Measurements from ENCODE around the gene B3GNT7.
"Not testable (repeated sequence)": the region's sequence is repeated elsewhere in the genome, so short reads cannot be mapped to it uniquely, and the experiment has no call there.

The B3GNT7 gene

GRCh38 chr2:231364961-231365810 lies 30.3 kb upstream of the B3GNT7 start:
- DNase-seq (ENCODE audit: low read depth in 2 of 2) = no peak

- DNase-seq (ENCODE audit: low read depth in 2 of 2) = no peak
Observed at GRCh38 chr2:231367178-231367577, 28.3 kb upstream of the B3GNT7 start.

- no peak for DNase-seq (ENCODE audit: low read depth in 2 of 2)
Observed at GRCh38 chr2:231369580-231370428, 25.7 kb upstream of the B3GNT7 start.

- DNase-seq (ENCODE audit: low read depth in 2 of 2) = no peak
Observed at GRCh38 chr2:231370429-231370748, 25.1 kb upstream of the B3GNT7 start.

GRCh38 chr2:231370749-231371429 lies 24.6 kb upstream of the B3GNT7 start:
- no peak for DNase-seq (ENCODE audit: low read depth in 2 of 2)

GRCh38 chr2:231371430-231372054 lies 24.0 kb upstream of the B3GNT7 start:
- no peak for DNase-seq (ENCODE audit: low read depth in 2 of 2)

- DNase-seq (ENCODE audit: low read depth in 2 of 2) = no peak
Observed at GRCh38 chr2:231372326-231372725, 23.2 kb upstream of the B3GNT7 start.

GRCh38 chr2:231373184-231373583 lies 22.3 kb upstream of the B3GNT7 start:
- DNase-seq (ENCODE audit: low read depth in 2 of 2) = no peak

- no peak for DNase-seq (ENCODE audit: low read depth in 2 of 2)
Observed at GRCh38 chr2:231373786-231374349, 21.6 kb upstream of the B3GNT7 start.

GRCh38 chr2:231374771-231375170 lies 20.7 kb upstream of the B3GNT7 start:
- DNase-seq (ENCODE audit: low read depth in 2 of 2) = no peak

GRCh38 chr2:231375994-231376615 lies 19.4 kb upstream of the B3GNT7 start:
- not testable (repeated sequence) for DNase-seq (ENCODE audit: low read depth in 2 of 2)

GRCh38 chr2:231376857-231377256 lies 18.7 kb upstream of the B3GNT7 start:
- no peak for DNase-seq (ENCODE audit: low read depth in 2 of 2)

- no peak for DNase-seq (ENCODE audit: low read depth in 2 of 2)
Observed at GRCh38 chr2:231378026-231378722, 17.3 kb upstream of the B3GNT7 start.

- DNase-seq (ENCODE audit: low read depth in 2 of 2) = no peak
Observed at GRCh38 chr2:231379266-231380215, 16.0 kb upstream of the B3GNT7 start.

- DNase-seq (ENCODE audit: low read depth in 2 of 2) = no peak
Observed at GRCh38 chr2:231380307-231380706, 15.2 kb upstream of the B3GNT7 start.

- no peak for DNase-seq (ENCODE audit: low read depth in 2 of 2)
Observed at GRCh38 chr2:231380991-231381847, 14.3 kb upstream of the B3GNT7 start.

GRCh38 chr2:231382116-231382515 lies 13.4 kb upstream of the B3GNT7 start:
- no peak for DNase-seq (ENCODE audit: low read depth in 2 of 2)

- no peak for DNase-seq (ENCODE audit: low read depth in 2 of 2)
Observed at GRCh38 chr2:231383416-231384108, 11.9 kb upstream of the B3GNT7 start.
